Testis (tissue), 3 donors: ENCODE data around the gene RPS6KA4. TPM values are rescaled to one million over a fixed set of nuclear protein-coding genes. Genes with fewer than 3 reads are reported as not detected.

Experiments used
- DNase-seq: peaks from one replicate; pipeline ENCODE4 v3.0.0-alpha.2; 2019
- H3K27ac ChIP-seq, 2 donors: fragments of 200-600 bp; sonication (generic); one replicate each; pipeline ENCODE4 v1.5.1; 2019
- H3K27me3 ChIP-seq: fragments of 200-600 bp; sonication (generic); one replicate; pipeline ENCODE4 v1.5.1; 2019
- H3K36me3 ChIP-seq: fragments of 200-600 bp; sonication (generic); one replicate; pipeline ENCODE4 v1.5.1; 2017; ENCODE audit warnings: low read depth; ENCODE audit errors: missing control alignments
- H3K4me1 ChIP-seq: fragments of 200-600 bp; sonication (generic); one replicate; pipeline ENCODE4 v1.5.1; 2019
- H3K4me3 ChIP-seq, 2 donors: fragments of 200-600 bp; sonication (generic); one replicate each; pipeline ENCODE4 v1.5.1; 2017 to 2019
- H3K9me3 ChIP-seq: fragments of 200-600 bp; sonication (generic); one replicate; pipeline ENCODE4 v1.5.1; 2017
- POLR2A ChIP-seq: fragments of 450-650 bp; IDR thresholded peaks from one replicate; pipeline ENCODE4 v1.6.1; 2017; ENCODE audit warnings: antibody characterized with exemption, mild to moderate bottlenecking, moderate library complexity
- WGBS, 2 donors: methylation state at CpG; one replicate each; pipeline ENCODE4 v1.1.5; 2018; 5-methylcytosine and 5-hydroxymethylcytosine counted together
- intact Hi-C: fragments of 100-400 bp; cut with DNase I; formaldehyde crosslinking; loops from one replicate; pipeline ENCODE4 v1.15.1; 2023; ENCODE audit warnings: low total_unique reads
- polyA plus RNA-seq: library from polyadenylated mRNA; stranded (reverse); fragments of 350-450 nt; fragmentation: Illumina TruSeq; extraction: RNeasy Lipid Tissue Mini Kit (QIAGEN cat#74804); gene quantifications from one replicate; pipeline ENCODE4 v1.2.3, GENCODE V29; 2014; ENCODE audit warnings: low read depth, low replicate concordance; ENCODE audit not compliant: insufficient read depth
- total RNA-seq, 2 donors: library from RNA; depleted of rRNA; stranded (reverse); fragments of >200 nt; gene quantifications; one replicate each; pipeline ENCODE4 v1.2.3, GENCODE V29; 2016
- TF ChIP-seq, protein P1 (sequence below), 3 experiments: fragments of 450-650 bp in 2 of 3; fragments of 200-600 bp in 1 of 3; sonication (generic) in 1 of 3; IDR thresholded peaks; one replicate each; pipeline ENCODE4 v1.5.1; 2016 to 2019; ENCODE audit warnings: antibody characterized with exemption in 3 of 3, mild to moderate bottlenecking in 2 of 3, moderate library complexity in 1 of 3

RPS6KA4 gene
- total and polyA plus RNA-seq, 3 donors from 2014 or later, result 9.2 to 15.6 (median 15.6) TPM

DNA sequence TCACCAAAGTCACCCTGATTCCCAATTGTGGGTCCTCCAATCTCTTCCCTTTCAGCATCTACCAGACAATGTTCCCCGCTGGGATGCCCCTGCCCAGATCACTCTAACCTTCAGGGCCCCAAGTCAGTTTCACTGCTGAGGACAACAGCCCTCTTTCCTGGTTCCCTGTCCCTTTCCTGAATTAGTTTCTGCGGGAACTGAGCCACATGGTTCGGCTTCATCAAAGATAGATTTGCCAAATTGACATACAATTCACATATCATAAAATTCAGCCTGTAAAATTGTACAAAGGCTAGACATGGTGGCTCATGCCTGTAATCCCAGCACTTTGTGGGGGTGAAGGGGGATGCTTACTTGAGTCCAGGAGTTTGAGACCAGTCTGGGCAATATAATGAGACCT, 31.0 kb upstream of the RPS6KA4 start:
- no peak for DNase-seq
- WGBS, 2 donors, result 91 to 95% methylated on average over 3 of the region's 3 CpGs
- peaks cover 17% of the 10 kb centered on the region for H3K4me1 ChIP-seq
- no peaks in the 10 kb centered on the region for H3K36me3 ChIP-seq
- H3K9me3 ChIP-seq, result no peaks in the 10 kb centered on the region
- intact Hi-C loops, result no loop called here
- no peak overlapping the region for H3K27ac ChIP-seq
- TF ChIP-seq POLR2A, result no peak
- H3K4me3 ChIP-seq, result no peak overlapping the region
- H3K27me3 ChIP-seq, result no peaks in the 10 kb centered on the region

DNA sequence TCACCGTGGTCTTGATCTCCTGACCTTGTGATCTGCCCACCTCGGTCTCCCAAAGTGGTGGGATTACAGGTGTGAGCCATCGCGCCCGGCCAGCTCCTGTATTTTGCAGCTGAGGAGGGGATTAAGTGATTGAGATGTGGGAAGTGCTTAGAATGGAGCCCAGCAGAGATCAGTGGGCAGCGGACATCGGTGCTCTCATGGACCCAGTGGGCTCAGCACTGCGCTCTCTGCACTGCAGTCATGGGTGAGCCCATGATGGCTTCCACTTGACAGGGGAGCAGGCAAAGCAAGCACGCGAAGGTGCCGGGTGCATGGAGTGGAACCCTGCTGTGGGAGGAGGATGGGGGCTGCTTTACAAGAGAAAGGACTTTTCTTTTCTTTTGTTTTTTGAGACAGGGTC, 28.1 kb upstream of the RPS6KA4 start:
- intact Hi-C loops, result no loop called here
- Histone ChIP-seq H3K36me3 (no peaks in the 10 kb centered on the region), H3K9me3 (no peaks in the 10 kb centered on the region), H3K27me3 (no peaks in the 10 kb centered on the region), H3K4me1 (peaks cover 17% of the 10 kb centered on the region), H3K27ac (no peak overlapping the region), H3K4me3 (no peak overlapping the region)
- WGBS, 2 donors, result 77 to 84% methylated on average over 11 of the region's 11 CpGs
- TF ChIP-seq POLR2A, result no peak
- TF ChIP-seq, protein P1, sequence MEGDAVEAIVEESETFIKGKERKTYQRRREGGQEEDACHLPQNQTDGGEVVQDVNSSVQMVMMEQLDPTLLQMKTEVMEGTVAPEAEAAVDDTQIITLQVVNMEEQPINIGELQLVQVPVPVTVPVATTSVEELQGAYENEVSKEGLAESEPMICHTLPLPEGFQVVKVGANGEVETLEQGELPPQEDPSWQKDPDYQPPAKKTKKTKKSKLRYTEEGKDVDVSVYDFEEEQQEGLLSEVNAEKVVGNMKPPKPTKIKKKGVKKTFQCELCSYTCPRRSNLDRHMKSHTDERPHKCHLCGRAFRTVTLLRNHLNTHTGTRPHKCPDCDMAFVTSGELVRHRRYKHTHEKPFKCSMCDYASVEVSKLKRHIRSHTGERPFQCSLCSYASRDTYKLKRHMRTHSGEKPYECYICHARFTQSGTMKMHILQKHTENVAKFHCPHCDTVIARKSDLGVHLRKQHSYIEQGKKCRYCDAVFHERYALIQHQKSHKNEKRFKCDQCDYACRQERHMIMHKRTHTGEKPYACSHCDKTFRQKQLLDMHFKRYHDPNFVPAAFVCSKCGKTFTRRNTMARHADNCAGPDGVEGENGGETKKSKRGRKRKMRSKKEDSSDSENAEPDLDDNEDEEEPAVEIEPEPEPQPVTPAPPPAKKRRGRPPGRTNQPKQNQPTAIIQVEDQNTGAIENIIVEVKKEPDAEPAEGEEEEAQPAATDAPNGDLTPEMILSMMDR (IDR thresholded peaks at IDR 0.05), result no peak
- no peak for DNase-seq

DNA sequence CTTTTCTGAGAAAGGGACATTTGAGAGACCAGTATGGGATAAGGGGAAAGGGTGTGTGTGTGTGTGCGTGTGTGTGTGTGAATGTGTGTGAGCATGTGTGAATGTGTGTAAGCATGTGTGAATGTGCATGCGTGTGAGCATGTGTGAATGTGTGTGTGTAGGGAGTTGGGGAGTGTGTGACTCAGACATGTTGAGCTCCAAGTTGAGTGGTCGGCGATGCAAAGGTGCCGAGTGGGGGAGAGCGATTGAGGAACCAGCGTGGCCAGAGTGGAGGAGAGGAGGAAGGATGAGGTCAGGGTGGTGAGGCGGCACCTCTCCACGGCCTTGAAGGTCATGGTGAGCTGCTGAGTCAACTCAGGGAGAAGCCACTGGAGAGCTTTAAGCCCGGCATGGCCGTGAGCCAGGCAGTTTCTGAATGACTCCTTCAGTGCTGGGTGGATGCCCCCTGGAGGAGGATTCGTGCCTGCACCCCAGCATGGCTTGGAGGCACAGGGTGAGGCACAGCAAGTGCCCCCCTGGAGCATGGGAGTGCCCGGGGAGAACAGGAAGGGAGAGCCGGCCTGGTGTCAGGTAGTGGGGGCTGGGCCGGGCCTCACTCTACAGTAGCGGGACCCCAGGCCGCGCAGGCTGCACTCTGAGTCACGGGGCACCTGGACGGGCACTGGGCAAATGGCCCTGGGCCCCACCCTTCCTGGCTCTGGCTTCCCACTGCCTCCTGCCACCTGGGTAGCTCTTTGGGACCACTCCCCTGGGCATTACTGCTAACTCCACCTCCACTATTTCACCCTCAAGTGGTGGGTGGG, 27.2 kb upstream of the RPS6KA4 start:
- TF ChIP-seq, protein P1 (IDR thresholded peaks at IDR 0.05), result peak in 1 of 3 experiments; percentile 8
- no peak for TF ChIP-seq POLR2A
- Histone ChIP-seq H3K4me1 (peaks cover 17% of the 10 kb centered on the region), H3K4me3 (no peak overlapping the region), H3K27ac (no peak overlapping the region), H3K9me3 (no peaks in the 10 kb centered on the region), H3K36me3 (no peaks in the 10 kb centered on the region), H3K27me3 (no peaks in the 10 kb centered on the region)
- WGBS, 2 donors, result 56 to 57% methylated on average over 16 to 20 of the region's 20 CpGs
- DNase-seq, result peak; percentile 86
- intact Hi-C loops, result no loop called here

DNA sequence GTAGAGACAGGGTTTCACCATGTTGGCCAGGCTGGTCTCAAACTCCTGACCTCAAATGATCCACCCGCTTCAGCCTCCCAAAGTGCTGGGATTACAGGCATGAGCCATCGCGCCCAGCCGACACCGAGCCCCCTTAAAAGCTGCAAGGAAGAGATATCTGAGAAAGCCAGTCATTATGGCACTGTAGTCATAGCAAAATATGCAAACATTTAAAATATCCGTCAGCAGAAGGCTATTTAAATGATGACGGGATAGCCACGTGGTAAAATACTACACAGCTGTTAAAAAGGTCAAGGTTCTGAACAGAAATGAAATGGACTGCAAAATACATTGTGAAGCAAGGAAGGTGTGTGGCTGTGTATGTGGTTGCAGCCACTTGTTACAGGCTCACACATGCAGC, 25.4 kb upstream of the RPS6KA4 start:
- Histone ChIP-seq H3K27ac (no peak overlapping the region), H3K4me1 (peaks cover 17% of the 10 kb centered on the region), H3K36me3 (no peaks in the 10 kb centered on the region), H3K9me3 (no peaks in the 10 kb centered on the region), H3K4me3 (no peak overlapping the region), H3K27me3 (no peaks in the 10 kb centered on the region)
- intact Hi-C loops, result no loop called here
- no peak for TF ChIP-seq POLR2A
- TF ChIP-seq, protein P1 (IDR thresholded peaks at IDR 0.05), result no peak
- 89 to 93% methylated on average over 8 of the region's 8 CpGs for WGBS, 2 donors
- no peak for DNase-seq

DNA sequence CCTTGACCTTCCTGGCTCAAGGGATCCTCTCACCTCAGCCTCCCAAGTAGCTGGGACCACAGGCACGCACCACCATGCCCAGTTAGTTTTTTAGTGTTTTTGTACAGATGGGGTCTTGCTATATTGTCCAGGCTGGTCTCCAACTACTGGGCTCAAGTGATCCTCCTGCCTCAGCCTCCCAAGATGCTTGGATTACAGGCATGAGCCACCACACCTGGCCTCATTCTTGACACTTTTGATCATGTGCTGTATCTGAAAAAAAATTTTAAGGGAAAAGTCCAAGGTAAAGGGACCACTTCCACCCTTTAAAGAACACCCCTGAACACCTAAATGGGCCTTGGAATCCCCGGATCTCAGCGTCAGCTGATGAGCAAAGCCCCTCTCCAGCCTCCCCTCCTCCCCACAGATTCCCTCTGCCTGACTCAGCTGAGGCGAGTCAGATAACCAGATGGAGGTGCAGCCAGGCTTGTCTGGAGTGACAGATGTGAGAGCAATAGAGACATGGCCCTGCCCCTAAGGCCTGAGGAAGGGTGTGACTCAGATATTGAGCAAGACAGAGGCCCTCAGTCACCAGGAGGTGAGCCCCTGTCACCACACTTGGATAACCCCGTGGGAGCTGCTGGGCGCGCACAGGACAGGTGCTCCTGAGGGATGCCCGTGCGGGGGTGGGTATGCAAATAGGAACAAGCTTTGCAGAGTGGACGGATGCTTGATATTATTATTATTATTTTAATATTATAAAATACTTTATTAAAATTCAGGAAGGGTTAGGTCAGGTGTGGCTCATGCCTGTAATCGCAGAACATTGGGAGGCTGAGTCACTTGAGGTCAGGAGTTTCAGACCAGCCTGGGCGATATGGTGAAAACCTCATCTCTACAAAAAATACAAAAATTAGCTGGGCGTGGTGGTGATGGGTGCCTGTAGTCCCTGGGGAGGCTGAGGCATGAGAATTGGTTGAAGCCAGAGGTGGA, 23.9 kb upstream of the RPS6KA4 start:
- H3K4me1 ChIP-seq, result peaks cover 5% of the 10 kb centered on the region
- no peaks in the 10 kb centered on the region for H3K9me3 ChIP-seq
- no peaks in the 10 kb centered on the region for H3K36me3 ChIP-seq
- intact Hi-C loops, result no loop called here
- no peak overlapping the region for H3K4me3 ChIP-seq
- DNase-seq, result no peak
- H3K27me3 ChIP-seq, result no peaks in the 10 kb centered on the region
- 73 to 81% methylated on average over 12 to 13 of the region's 13 CpGs for WGBS, 2 donors
- H3K27ac ChIP-seq, result no peak overlapping the region
- no peak for TF ChIP-seq POLR2A
- TF ChIP-seq, protein P1 (IDR thresholded peaks at IDR 0.05), result no peak
